GM19328 (cell line): ENCODE results near the gene ARID1A.
"Not testable (repeated sequence)": the region's sequence is repeated elsewhere in the genome, so short reads cannot be mapped to it uniquely, and the experiment has no call there.

ENCODE experiments used
- ATAC-seq: cut with Tn5 transposase; IDR thresholded peaks from one replicate; pipeline ENCODE4 v1.9.1; 2021; ENCODE audit warnings: mild to moderate bottlenecking, moderate library complexity; ENCODE audit not compliant: unreplicated experiment

ARID1A gene

DNA sequence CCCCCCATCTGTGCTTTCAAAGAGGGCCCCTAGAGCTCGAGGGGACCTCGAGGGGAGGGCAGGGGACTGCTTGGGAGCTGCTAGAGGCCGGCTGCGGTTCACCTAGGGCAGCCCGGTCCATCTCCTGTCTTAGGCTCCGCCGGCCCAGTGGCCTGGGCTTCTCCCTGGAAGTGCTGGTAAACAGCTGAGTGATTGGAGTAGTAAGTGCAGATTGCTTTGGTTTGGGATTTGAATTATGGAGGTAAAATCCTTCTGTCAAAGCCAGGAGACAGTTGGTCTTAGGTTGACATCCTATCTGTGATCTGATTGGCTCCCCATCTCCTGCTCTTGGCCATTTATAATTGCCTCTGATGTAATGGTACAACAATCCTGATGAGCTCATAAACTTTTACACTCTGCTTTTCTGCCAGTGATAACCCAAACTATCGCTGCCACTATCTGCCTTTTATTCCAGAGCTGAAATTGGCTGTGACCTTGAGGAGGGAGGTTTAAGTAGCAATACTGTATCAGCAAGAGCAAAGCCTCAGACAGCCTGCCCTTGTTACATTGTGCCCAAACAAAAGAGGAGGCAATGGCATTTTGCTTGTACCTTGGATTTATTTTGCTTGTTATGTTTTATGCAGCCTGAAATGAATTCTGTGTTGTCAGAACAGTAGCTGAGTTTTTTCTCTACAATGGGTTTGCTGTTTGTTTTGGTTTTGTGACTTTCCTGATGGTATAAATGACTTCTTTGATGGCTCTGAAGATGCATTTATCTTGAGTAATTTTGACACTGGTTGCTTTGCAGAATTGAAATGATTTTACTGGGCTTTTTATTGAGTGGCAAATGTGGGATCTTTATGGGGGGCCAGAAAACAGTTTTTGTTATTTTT lies 2.4 kb downstream of the ARID1A start:
- no peak for ATAC-seq

DNA sequence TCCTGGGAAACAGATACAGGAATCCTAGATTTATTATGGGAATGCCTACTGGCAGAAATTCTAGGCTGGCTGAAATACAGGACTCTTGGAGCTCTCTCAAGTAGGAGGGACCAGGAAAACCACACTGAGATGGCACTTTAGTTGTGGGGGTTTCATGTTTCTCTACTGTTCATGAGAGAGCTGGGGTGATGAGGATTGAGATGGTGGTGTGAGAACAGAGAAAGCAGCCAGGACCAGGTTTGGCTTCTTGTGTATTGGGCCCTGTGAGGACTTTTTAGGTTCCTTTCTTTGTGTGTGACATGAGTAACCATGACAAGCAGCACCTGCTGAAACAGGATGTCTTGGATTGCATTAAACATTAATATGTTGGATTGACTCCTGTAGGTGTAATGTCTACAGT lies 4.9 kb downstream of the ARID1A start:
- no peak for ATAC-seq

DNA sequence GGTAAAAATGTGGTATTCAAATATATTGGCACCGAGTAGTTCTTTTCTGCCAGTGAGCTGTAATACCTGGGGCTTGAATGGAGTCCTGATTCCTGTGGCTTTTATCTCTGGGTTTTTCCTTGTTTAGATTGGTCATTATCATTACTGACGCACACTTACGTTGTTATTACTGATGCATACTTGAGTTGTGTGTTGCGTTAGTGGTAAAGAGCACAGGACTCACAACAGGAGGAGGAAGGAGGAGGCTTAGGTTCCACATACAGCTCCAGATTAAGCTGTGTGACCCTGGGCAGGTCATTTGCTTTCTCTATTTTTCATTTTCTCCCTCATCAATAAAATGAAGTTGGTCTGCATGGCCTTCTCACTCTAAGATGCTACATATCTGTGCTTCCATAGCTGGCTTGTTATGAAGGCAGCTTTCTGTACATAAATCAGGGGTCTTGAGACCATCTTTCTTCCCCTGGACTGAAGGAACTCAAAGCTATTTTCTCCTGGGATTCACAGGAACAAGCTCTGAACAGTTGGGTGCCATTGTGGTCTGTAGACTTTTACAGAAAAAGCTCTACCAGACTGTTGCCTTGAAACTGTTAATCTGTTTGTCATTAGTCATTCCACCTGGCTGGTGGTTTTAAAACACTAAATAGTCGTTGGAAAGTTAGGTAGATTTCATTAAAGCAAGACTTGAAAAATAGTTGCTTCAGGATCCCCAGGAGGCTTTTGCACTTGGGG lies 5.6 kb downstream of the ARID1A start:
- no peak for ATAC-seq

DNA sequence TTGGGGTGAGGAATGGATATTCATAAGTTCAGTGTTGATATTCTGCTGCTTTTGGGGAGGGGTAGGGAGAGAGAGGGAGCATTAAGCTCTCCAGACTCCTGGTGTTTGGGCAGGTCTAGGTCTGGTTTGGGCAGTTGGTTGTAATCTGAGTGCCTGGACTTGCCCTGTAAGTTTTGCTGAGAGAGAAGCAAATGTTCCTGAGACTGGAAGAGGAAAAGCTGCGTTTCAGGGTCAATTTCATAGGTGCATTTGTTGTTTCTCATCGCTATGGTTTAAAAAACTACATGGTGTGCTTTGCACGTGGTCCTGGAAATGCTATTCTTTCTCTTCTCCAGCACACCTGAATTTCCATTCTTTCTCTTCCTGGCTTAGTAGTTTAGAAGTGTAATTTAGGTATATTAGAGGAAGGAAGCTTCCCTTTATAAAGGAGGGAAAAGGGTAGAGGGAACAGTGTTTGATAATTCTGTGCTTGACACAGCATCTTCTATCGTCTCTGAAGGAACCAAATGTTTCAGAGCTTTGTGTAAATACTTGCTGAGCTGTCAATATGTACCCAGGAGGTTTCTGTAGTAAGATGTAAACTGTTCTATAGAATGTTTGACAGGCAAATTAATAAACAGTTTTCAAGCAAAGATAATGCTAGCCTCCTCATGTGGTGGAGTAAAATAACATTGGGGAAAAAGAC lies 6.3 kb downstream of the ARID1A start:
- no peak for ATAC-seq

DNA sequence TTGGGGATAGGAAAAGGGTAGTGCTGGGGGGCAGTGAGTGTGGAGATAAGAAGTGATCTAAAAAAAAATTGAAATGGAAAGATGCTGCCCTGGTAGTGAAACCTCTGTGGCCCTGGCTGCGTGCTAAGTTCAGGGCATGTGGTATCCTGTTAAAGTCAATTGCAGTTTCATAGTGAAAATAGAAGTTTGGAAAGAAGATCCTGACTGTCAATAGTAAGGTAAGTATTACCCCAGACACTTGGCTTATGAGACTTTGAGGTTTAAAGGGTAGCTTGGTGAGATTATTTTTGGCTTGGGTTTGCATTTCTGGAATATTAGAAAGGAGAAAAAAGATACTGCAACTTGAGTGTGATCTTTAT lies 6.8 kb downstream of the ARID1A start:
- no peak for ATAC-seq

DNA sequence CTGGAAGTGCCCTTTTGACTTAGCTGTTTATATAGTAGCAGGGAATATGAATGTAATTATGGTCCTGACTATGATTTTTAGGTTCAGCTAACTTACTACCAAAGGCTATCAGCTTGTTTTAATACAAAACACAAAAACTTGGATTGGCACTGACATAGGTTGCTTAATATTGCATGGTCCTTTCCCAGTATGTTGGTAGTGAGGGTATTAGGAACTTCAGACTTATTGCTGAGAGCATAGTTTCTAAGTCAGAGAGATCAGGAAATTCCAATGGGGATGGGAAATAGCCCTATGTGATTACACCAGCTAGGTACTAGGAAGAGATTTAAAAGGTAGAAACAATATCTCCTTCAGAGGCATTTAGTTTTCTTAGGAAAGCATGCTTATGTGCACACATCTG lies 7.7 kb downstream of the ARID1A start:
- no peak for ATAC-seq

DNA sequence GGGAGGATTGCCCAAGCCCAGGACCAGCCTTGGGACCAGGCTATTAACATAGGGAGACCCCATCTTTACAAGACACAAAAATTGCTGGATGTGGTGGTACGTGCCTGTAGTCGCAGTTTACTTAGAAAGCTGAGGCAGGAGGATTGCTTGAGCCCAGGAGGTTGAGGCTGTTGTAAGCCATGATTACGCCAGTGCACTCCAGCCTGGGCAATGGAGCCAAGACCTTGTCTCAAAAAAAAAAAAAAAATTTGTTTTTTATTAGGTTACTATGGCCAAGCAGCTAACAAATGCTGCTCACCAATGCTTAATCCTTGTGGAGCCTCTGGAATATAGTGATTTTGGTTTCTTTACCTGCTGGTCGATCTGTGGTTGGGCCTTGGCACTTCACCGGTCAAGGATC lies 8.8 kb downstream of the ARID1A start:
- no peak for ATAC-seq

DNA sequence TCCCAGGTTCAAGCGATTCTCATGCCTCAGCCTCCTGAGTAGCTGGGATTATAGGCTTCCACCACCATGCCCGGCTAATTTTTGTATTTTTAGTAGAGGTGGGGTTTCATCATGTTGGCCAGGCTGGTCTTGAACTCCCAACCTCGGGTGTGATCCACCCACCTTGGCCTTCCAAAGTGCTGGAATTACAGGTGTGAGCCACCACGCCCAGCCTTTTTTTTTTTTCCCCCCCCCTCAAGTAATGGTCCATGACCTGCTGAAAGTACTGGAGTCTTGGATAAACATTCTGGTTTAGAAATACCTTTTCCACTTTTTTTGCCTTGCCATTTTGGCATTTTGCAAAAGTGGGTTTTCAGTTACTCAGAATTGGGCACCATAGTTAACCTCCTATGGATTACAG lies 9.4 kb downstream of the ARID1A start:
- not testable (repeated sequence) for ATAC-seq

DNA sequence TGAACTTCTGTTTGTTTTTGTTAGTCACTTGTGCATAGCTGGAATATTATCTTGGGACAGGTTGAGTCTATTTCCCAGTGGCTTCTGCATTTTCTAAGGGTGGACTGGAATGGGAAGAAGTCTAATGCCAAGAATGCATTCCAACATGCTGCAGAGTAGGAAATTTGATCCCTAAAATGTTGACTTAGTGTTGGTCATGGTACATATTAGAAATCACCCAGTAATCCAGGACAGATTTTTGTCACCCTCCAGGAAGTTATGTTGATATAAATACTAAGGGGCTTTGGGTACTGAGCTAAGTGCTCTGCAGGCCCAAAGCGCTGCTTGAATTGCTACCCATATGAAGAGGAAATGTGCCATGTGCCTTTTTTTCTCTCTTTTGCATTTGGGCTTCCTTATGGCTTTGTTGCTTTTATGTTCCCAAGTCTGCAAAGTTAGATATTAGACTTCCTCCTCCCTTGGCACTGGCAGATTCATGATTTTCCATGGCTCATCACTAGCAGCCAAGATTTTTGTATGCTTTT lies 10.0 kb downstream of the ARID1A start:
- no peak for ATAC-seq

DNA sequence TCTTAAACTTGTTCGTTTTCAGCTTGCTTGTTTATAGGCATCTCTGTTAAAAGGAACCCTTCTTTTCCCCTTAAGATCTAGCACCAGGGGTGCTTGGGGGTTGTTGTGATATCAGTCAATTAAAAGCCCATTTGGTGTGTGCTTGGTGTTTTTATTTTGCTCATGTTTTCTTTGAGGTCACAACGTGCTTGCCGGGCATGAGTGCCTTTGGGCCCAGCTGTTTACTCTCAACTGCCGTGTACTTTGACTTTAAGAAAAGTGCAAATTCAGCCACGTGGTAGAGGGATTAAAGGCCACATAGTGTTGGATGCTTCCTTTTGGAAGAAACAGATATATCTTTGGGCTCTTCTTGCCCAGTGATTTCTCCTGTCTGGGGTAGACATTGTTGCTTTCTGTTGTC lies 10.5 kb downstream of the ARID1A start:
- ATAC-seq: no peak

DNA sequence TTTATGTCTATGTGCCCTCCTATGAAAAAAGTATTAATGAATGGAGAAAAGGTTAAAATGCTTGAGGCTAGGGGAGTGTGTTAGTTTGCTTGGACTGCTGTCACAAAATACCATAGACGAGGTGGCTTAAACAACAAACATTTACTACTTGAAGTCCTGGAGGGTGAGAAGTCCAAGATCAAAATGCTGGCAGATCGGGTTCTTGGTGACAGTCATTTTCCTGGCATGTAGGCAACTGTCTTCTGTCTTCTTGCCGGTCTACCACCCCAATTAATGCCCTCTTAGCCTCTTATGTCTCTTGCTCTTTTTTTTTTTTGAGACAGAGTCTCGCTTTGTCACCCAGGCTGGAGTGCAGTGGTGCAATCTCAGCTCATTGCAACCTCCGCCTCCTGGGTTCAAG lies 15.0 kb downstream of the ARID1A start:
- no peak for ATAC-seq

DNA sequence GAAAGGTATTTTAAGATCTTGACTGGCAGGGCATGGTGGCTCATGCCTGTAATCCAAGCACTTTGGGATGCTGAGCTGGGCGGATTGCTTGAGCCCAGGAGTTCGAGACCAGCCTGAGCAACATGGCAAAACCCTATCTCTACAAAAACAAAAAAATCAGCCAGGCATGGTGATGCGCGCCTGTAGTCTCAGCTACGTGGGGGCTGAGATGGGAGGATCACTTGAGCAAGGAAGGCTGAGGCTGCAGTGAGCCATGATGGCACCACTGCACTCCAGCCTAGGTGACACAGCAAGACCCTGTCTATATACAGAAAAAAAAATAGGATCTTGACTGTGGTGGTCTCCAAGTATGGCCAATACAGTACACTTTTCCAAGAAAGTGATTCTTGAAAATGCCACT lies 16.0 kb downstream of the ARID1A start:
- no peak for ATAC-seq

DNA sequence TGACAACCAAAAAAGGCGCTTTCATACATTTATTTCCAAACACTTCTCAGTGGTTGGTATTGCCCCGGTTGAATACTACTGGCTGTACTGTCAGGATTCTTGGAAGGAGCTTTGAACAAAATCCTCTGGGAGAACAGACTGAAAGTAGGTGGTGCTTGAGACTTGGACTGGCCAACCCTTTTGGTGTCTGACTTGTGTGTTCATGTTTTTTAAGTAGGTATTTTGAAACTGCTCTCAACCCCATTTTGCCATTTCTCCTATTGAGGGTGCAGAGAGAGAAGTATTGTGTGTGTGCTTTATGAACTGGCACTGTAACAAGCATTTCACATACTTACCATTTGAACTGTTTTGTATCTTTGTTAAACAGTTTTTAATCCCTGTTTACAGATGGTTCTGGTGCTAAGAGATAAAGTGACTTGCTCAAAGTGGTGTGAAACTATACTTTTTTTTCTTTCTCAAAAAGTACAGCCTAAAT lies 21.2 kb downstream of the ARID1A start:
- ATAC-seq: no peak

DNA sequence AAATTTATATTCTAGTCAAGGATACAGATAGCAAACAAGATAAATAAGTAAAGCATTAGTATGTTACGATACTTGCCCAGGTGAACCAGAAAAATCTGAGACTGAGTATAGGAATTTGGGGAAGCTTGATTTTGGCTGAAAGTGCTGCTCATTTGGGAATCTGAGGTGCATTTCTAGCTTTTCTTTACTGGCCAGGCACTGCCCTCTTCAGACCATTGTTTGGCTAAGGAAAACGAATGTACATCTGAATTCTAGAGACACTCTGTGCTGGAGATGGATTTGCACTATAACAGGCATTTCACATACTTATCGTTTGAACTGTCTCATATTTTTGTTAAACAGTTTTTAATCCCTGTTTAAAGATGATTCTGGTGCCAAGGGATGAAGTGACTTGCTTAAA lies 23.4 kb downstream of the ARID1A start:
- ATAC-seq: no peak

DNA sequence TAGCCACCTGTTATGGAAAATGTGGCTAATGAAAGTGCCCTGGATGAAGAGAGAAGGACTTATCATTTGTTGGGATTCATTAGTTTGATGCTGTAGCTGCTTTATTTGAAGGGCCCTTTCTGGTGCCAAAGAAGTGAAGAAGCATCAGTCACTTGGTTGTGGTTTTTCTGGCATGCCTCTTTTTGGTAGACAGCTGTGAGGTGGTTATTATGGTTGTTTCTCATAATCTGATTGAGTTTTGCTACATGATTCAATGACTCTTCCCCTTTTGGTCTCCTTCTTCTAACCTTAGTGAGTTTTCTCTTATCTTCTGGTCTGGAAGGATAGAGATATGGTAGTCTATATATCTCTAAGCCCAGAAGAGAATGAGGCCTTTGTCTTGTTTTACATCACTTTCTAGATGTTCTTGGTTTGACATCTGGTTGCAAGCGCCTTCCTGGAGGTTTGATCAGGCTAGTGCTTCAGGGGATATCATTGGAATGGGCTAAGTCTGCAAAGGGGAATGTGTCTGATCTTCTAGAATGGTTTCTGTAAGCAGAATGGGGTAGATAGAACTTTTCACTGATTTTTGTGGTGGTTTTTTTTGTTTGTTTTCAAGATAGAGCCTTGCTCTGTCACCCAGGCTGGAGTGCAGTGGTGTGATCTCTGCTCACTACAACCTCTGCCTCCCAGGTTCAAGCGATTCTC lies 26.0 kb downstream of the ARID1A start:
- ATAC-seq: no peak

DNA sequence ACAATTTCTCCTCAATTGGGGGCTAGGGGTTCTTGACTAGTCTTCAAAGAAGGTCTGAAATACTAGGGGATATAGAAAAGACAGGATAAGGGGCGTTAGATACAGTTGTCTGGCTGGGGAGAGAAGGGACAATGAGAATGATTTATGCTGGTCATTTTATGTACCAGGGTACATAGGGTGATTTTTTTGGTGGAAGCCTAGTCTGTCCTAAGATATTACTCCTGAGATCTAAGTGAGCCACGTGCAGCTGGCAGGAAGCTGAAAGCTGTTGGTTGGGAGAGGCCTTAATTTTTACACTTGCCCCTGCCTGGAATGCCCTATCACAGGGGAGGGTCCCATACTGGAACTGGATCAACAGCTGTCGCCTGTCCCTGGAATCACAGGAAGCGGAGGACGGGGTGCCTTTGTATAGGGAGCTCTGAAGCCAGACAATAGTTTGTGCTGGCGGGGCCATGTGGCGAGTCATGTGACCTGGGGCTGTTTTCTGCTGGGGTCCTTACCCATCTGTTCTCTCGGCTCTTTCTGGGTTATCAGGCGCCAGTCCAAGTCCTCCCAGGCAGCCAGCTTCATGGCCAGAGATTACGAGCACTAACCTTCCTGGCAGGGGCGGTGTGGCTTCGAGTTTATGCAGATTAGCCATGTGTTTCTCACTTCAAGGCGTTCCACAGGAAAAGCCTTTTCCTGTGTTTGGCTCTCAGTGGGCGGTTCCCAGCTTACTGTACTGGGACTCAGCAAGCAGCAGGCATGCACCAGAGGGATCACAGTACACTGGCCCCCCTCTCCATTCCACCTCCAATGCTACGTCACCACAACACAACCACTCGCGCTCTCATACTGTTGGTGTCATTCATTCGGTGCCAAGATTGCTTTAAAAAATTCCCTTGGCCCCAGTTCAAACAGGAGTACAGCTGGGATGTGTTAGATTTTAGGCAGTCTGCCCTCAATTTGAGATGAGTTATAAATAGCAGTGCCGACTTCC lies 27.5 kb downstream of the ARID1A start:
- no peak for ATAC-seq

DNA sequence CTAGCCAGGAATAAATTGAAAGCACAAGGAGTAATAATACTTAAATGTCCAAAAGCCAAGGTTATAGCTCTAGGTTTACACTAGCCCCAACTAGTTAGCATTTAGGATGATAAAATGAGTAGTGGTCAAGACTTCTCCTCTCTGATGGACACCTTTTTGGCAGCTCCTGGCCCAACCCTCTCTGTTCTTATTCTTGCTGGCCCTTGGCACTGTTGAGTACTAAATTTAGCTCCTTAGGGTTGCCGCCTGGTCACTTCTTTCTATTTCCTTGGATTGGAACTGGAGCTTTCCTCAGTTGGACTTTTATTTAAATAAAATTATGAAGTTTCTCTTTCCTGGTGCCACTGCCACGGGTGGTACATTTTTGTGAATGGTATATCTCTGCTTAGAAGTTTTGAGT lies 28.3 kb downstream of the ARID1A start:
- ATAC-seq: no peak

DNA sequence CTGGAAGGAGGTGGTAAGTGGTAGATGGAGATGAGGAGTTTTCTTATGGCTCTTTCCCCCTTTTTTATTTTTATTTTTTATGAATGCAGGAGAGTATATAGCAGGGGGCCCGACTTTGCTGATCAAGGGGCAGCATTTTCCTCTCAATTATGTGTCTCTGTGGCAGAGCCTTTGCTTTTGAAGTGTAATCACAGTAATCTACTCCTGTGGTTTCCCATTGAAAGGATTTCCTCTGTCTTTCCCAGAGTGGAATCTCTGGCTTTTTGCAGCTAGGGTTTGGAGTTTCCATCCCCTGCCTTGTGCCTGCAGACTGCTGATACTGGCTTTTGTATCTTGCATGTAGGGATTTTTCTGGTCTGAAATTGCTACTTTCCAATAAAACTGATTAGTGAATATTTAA lies 29.1 kb downstream of the ARID1A start:
- no peak for ATAC-seq

DNA sequence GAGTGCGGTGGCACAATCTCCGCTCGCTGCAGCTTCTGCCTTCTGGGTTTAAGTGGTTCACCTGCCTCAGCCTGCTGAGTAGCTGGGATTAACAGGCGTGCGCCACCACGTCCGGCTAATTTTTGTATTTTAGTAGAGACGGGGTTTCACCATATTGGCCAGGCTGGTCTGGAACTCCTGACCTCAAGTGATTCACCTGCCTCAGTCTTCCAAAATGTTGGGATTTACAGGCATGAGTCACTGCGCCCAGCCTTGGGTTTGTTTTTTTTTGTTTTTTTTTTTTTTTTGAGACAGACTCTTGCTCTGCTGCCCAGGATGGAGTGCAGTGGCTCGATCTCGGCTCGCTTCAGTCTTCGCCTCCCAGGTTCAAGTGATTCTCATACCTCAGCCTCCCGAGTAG lies 30.1 kb downstream of the ARID1A start:
- ATAC-seq: not testable (repeated sequence)

DNA sequence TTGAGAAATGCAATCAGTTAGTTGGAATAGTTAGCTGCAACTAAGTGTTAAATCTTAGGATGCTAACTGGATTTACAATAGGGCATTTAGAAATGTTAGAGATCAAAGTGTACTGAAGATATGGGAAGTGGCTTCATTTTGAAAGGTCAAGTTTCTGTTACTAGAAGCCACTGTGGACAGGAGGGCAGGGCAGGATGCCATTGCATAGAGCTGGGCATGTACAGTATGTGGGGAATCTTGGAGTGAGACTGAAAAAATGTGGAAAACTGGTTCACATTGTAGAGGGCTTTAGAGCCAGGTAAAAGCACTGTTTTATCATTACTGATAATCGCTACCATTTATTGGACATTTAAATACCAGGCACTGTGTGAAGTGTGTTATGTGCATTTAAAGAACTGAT lies 31.0 kb downstream of the ARID1A start:
- ATAC-seq: no peak
